K562 (cell line): Measurements from ENCODE around the gene ZNF195. TPM values are rescaled to one million over a fixed set of nuclear protein-coding genes. Genes with fewer than 3 reads are reported as not detected.
A peak's percentile ranks its signal among the peaks of the same experiment; 100 is the strongest.
"Not testable (repeated sequence)": the region's sequence is repeated elsewhere in the genome, so short reads cannot be mapped to it uniquely, and the experiment has no call there.

ENCODE experiments used
- ATAC-seq: fragments of 200-7000 bp; cut with Tn5 transposase; 3 replicates; pipeline ENCODE4 v1.9.1; 2020; ENCODE audit warnings: moderate library complexity
- BruUV-seq: library from RNA; stranded (reverse); fragments of 400-500 nt; replicated peaks from 2 replicates; lab custom pipeline; 2021; lab: Mats Ljungman, UMichigan
- CTCF ChIA-PET: fragments of 300-600 bp; formaldehyde crosslinking; extraction: SDS; loops from one replicate; lab custom pipeline; 2021; ENCODE audit warnings: low intra/inter-chr PET ratio; lab: Yijun Ruan, JAX
- POLR2A ChIA-PET: fragments of 300-600, 350-650 bp; sonication (Branson Sonifier 250); formaldehyde crosslinking; extraction: SDS; loops from one replicate; lab custom pipeline; 2021; ENCODE audit warnings: antibody characterized with exemption, inconsistent platforms; lab: Yijun Ruan, JAX
- DNase-seq, 4 experiments: peaks; one replicate each; pipeline versions ENCODE4 v3.0.0 to v3.0.0-alpha.2; 2011 to 2018; ENCODE audit warnings: low spot score in 3 of 4, mixed read lengths in 3 of 4; ENCODE audit errors: extremely low read depth in 1 of 4
- FAIRE-seq: peaks from 2 replicates; lab custom pipeline; 2011; peaks lifted over from hg19 to GRCh38; lab: Jason Lieb, UNC
- H2AFZ ChIP-seq: 2 replicates; pipeline ENCODE4 v1.6.0; 2011; ENCODE audit warnings: low read depth, low read length, control low read depth, inconsistent platforms
- H3K27ac ChIP-seq: fragments of 200-600 bp; 3 replicates; pipeline ENCODE4 v1.8.0; 2011; ENCODE audit warnings: low read depth, mild to moderate bottlenecking, control low read depth, inconsistent platforms, low read length, moderate library complexity, mixed read lengths; ENCODE audit errors: extremely low read depth
- H3K27me3 ChIP-seq, 2 experiments: fragments of 300-600 bp in 1 of 2; 2 replicates in 1 of 2; 3 replicates in 1 of 2; pipeline versions ENCODE4 v1.6.0 to v1.8.0; 2011; ENCODE audit warnings: inconsistent platforms in 2 of 2, low read length in 2 of 2, mild to moderate bottlenecking in 1 of 2, mixed read lengths in 1 of 2, moderate library complexity in 1 of 2; ENCODE audit not compliant: control insufficient read depth in 2 of 2, insufficient read depth in 2 of 2
- H3K36me3 ChIP-seq: fragments of 300-600 bp; 3 replicates; pipeline ENCODE4 v1.8.0; 2011; ENCODE audit warnings: mild to moderate bottlenecking, low read length, inconsistent platforms; ENCODE audit not compliant: control insufficient read depth, insufficient read depth
- H3K4me1 ChIP-seq, 2 experiments: fragments of 200-600 bp in 1 of 2; replicated peaks in 1 of 2; 2 replicates in 1 of 2; 3 replicates in 1 of 2; pipeline versions ENCODE4 v1.5.1 to v1.8.0; 2011; ENCODE audit warnings: inconsistent platforms in 2 of 2, low read length in 2 of 2, mild to moderate bottlenecking in 1 of 2, mixed read lengths in 1 of 2, moderate library complexity in 1 of 2; ENCODE audit not compliant: control insufficient read depth in 2 of 2, insufficient read depth in 2 of 2
- H3K4me2 ChIP-seq: 2 replicates; pipeline ENCODE4 v1.6.1; 2011; ENCODE audit warnings: low read length, control low read depth, inconsistent platforms, mixed read lengths; ENCODE audit not compliant: insufficient read depth
- H3K4me3 ChIP-seq: fragments of 200-600 bp; sonication (generic), shearing (Covaris generic); 2 replicates; pipeline ENCODE4 v1.5.1; 2016; ENCODE audit warnings: control low read depth, inconsistent platforms
- H3K79me2 ChIP-seq: fragments of 200-600 bp; 3 replicates; pipeline ENCODE4 v1.8.0; 2011; ENCODE audit warnings: low read length, inconsistent platforms; ENCODE audit not compliant: control insufficient read depth, insufficient read depth
- H3K9ac ChIP-seq, 2 experiments: 2 replicates each; pipeline versions ENCODE4 v1.6.0 to v1.6.1; 2011; ENCODE audit warnings: low read depth in 2 of 2, low read length in 2 of 2, control low read depth in 1 of 2, inconsistent platforms in 1 of 2, mild to moderate bottlenecking in 1 of 2, mixed read lengths in 1 of 2; ENCODE audit not compliant: insufficient read depth in 1 of 2
- H3K9me1 ChIP-seq: one replicate; pipeline ENCODE4 v1.6.0; 2011; ENCODE audit warnings: inconsistent platforms, mild to moderate bottlenecking, low read length, moderate library complexity; ENCODE audit not compliant: control insufficient read depth, insufficient read depth
- H3K9me3 ChIP-seq: replicated peaks from 2 replicates; pipeline ENCODE4 v1.5.1; 2011; ENCODE audit warnings: low read depth, low read length, inconsistent platforms; ENCODE audit not compliant: control insufficient read depth, insufficient read depth
- H4K20me1 ChIP-seq: replicated peaks from 2 replicates; pipeline ENCODE4 v1.6.1; 2011; ENCODE audit warnings: low read length, inconsistent platforms, mixed read lengths; ENCODE audit not compliant: control insufficient read depth, insufficient read depth
- WGBS: fragments of 100-300 bp; shearing (Covaris generic); methylation state at CpG from one replicate; pipeline ENCODE4 v1.1.6; 2016; ENCODE audit warnings: low coverage, mixed read lengths; ENCODE audit not compliant: insufficient coverage; ENCODE audit errors: missing lambda C conversion rate; 5-methylcytosine and 5-hydroxymethylcytosine counted together
- in situ Hi-C: fragments of 300-500 bp; cut with MboI; formaldehyde crosslinking; loops from 4 replicates; pipeline ENCODE4 v1.15.0; 2018; ENCODE audit warnings: inconsistent platforms, mixed read lengths
- intact Hi-C: fragments of 100-400 bp; cut with micrococcal nuclease; formaldehyde crosslinking; loops from 2 replicates; pipeline ENCODE4 v1.14.2; 2022
- polyA plus RNA-seq, 8 experiments: library from polyadenylated mRNA; depleted of rRNA in 4 of 8; stranded (reverse) in 5 of 8; unstranded in 3 of 8; fragments of >200 nt; fragmentation: Nextera tagmentation in 2 of 8; fragmentation: Illumina TruSeq in 1 of 8; extraction: Ambion mirVana in 2 of 8; extraction: Trizol in 1 of 8; gene quantifications; 2 replicates each; pipeline versions ENCODE4 v1.2.1 to v1.2.3, GENCODE V29; 2011 to 2014; ENCODE audit warnings: inconsistent platforms in 1 of 8, missing spikeins in 1 of 8
- total RNA-seq, 7 experiments: library from RNA; depleted of rRNA in 6 of 7; stranded (reverse); fragments of >200 nt in 6 of 7; fragmentation: Illumina TruSeq in 2 of 7; extraction: Trizol in 2 of 7; gene quantifications; 2 replicates each; pipeline versions ENCODE4 v1.2.1 to v1.2.3, GENCODE V29; 2011 to 2021; ENCODE audit warnings: low replicate concordance in 1 of 7

ZNF195 gene
- total and polyA plus RNA-seq, 9 of the 15 experiments (the other 6 are each of a cell fraction or from before 2014, with no cell fraction given) = 42.1 to 75.5 (median 60.4) TPM

GRCh38 chr11:3331078-3331477, 47.9 kb downstream of the ZNF195 start:
- H3K27ac ChIP-seq, H3K36me3 ChIP-seq, in situ Hi-C loops, intact Hi-C loops, POLR2A ChIA-PET, BruUV-seq, H3K4me2 ChIP-seq, H3K9me1 ChIP-seq, H3K27me3 ChIP-seq, H3K79me2 ChIP-seq, H3K4me3 ChIP-seq, H3K9ac ChIP-seq, CTCF ChIA-PET, DNase-seq, H4K20me1 ChIP-seq, H2AFZ ChIP-seq, H3K4me1 ChIP-seq, H3K9me3 ChIP-seq: not testable (repeated sequence)
- no CpG with 5 or more reads among the region's 3 CpGs for WGBS
- FAIRE-seq = peak; percentile 69
- peak; percentile 37; the same call in 1 of the 3 replicates for ATAC-seq

- H3K4me3 ChIP-seq, H2AFZ ChIP-seq, H3K9ac ChIP-seq, H4K20me1 ChIP-seq, H3K79me2 ChIP-seq, H3K9me1 ChIP-seq, H3K27me3 ChIP-seq, POLR2A ChIA-PET, H3K4me1 ChIP-seq, intact Hi-C loops, H3K9me3 ChIP-seq, in situ Hi-C loops, DNase-seq, H3K36me3 ChIP-seq, CTCF ChIA-PET, H3K27ac ChIP-seq, H3K4me2 ChIP-seq, BruUV-seq: not testable (repeated sequence)
- FAIRE-seq = peak; percentile 91
- WGBS = no CpG with 5 or more reads among the region's 12 CpGs
- peak; percentile 85 for ATAC-seq
These were observed 48.9 kb downstream of the ZNF195 start for GRCh38 chr11:3330064-3330463.

GRCh38 chr11:3328503-3328902, 50.4 kb downstream of the ZNF195 start:
- H2AFZ ChIP-seq, H3K4me2 ChIP-seq, in situ Hi-C loops, H3K4me1 ChIP-seq, H3K9ac ChIP-seq, CTCF ChIA-PET, H3K27me3 ChIP-seq, H3K27ac ChIP-seq, H4K20me1 ChIP-seq, ATAC-seq, BruUV-seq, intact Hi-C loops, H3K79me2 ChIP-seq, H3K9me3 ChIP-seq, DNase-seq, FAIRE-seq, H3K4me3 ChIP-seq, H3K9me1 ChIP-seq, H3K36me3 ChIP-seq, POLR2A ChIA-PET: not testable (repeated sequence)
- no CpG with 5 or more reads among the region's 4 CpGs for WGBS

GRCh38 chr11:3326450-3326849, 52.5 kb downstream of the ZNF195 start:
- BruUV-seq, in situ Hi-C loops, H3K9me1 ChIP-seq, H3K4me3 ChIP-seq, H3K4me2 ChIP-seq, ATAC-seq, H3K27me3 ChIP-seq, H3K79me2 ChIP-seq, H3K9ac ChIP-seq, H2AFZ ChIP-seq, CTCF ChIA-PET, POLR2A ChIA-PET, FAIRE-seq, DNase-seq, H3K27ac ChIP-seq, H4K20me1 ChIP-seq, H3K9me3 ChIP-seq, H3K36me3 ChIP-seq, intact Hi-C loops, H3K4me1 ChIP-seq: not testable (repeated sequence)
- no CpG with 5 or more reads among the region's 13 CpGs for WGBS
